HG03378 (cell line): ENCODE data around the gene SH3RF3.

Experiments
- ATAC-seq: cut with Tn5 transposase; IDR thresholded peaks from one replicate; pipeline ENCODE4 v1.9.1; 2021; ENCODE audit warnings: mild to moderate bottlenecking, moderate library complexity; ENCODE audit not compliant: unreplicated experiment

SH3RF3 gene

DNA sequence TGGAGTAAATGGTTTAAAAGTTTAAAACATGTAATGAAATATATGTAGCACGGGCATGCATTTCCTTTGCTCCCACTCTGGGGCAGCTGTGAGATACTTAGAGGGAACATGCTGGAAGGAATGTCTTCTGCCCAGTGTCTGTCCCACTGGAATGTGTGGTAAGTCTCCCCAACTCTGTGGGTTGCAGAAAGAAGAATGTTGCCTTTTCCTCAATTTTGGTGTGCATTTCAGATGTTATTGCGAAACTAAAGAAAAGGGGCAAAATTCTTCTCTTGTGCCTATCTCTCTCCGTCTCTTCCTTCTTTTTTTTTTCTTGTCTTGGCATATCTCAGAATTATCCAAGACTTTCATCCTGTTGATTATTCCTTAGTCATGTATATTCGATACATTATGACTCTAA, 201.1 kb downstream of the SH3RF3 start:
- no peak for ATAC-seq

DNA sequence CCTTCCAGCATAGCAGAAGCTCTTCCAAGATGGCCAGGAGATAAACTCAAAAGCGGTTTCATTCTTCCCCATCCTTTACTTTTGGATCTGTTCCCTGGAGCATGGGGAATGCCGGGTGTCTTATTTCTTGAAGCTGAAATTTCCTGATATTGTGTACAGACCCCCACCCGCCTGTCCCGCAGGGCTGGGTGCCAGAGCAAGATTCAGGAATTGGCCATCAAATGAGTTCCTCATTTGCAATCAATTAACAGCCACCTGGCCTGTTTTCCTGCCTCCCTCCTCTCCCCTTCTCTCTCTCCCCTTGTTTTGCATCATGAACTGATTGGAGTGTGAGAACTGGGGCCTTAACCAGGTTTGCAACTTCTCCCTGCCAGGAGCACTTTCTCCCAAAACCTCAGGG, 202.1 kb downstream of the SH3RF3 start:
- no peak for ATAC-seq

DNA sequence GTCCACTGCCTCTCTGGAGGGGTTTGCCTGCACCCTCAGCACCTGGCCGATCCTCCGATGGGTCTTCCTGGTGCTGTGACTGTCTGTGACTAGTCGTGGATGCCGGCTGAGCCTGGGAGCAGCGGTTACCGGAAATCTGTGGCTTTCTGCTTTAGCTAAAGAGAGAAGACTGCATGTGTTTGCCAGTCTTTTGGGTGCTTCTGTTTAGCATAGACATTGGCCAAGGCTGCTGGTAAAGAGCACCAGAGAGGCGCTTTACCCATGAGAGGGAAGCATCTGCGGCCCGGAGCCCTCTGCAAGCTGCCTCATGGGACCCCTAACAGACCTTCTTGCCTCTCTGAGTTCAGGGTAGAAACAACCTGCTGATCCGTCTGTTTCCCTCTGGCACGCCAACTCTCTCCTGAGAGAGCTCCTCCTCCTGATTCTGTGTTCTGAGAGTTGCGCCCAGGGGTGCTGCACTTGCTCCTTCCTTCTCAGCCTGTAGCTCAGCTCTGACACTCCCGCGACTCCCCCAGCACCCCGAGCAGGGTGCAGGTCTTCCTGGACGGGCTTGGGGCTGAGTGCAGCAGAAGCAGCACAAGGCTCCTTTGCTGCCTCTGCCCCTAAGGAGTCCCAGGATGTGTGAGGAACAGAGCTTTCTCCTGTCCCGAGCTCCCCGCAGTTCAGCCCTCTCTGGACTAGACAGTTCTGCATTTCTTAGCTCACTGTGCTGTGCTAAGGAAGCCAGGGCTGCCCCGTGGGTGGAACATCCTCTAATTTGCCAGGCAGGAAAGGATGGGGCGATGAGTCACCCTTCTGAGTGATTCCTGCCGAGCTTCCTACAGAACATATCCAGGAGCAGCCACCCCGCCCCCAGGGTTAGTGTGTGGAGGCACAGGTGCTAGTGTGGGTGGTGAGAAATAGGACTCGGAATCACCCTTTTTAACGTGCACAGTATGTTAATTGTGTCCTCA, 203.2 kb downstream of the SH3RF3 start:
- ATAC-seq: peak; percentile 44

DNA sequence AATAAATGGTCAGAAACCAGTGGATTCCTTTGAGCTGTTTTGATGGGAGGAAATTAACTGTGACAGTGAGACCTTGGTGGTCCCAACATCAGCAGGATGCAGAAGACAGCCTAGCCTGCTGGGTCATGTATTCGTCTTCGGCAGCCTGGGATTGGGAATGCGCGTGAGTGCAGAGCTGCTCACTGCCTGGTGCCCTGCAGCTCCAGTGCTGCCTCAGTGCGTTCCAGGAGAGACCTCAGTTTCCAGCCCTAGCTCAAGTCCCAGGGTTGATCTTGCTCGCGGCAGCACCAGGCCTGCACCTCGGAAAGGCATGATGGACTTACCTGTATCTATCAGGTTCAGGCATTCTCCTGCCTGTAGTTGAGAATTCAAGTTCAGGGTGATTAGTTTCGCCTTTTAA, 203.9 kb downstream of the SH3RF3 start:
- no peak for ATAC-seq

DNA sequence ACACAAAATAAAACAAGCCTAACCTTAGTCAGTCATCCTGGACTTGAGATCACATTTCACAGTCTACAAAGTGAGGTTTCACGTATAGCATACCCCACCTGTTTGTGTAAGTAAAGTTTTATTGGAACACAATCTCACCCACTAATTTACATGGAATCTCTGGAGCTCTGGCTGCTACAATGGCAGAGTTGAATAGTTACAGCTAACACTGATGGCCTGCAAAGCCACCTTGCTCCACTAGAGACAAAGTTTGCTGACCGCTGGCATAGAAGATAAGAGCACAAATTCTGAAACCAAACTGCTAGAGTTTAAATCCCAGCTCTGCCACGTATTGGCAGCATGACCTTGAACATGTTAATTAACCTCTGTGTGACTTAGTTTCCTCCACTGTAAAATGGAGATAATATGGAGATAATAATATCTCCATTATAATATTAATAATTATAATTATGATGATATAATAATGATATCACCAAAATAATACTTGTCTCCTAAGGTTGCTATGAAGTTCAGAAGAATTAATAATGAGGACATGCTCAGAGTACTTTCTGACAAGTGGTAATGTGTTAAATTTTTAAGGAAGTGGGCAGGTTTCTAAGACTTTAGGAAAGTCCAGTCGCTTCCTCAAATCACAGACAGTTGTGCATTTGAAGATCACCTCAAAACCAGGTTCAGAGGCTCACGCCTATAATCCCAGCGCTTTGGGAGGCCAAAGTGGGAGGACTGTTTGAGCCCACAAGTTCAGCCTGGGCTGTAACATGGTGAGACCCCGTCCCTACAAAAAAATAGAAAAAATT, 204.6 kb downstream of the SH3RF3 start:
- no peak for ATAC-seq

DNA sequence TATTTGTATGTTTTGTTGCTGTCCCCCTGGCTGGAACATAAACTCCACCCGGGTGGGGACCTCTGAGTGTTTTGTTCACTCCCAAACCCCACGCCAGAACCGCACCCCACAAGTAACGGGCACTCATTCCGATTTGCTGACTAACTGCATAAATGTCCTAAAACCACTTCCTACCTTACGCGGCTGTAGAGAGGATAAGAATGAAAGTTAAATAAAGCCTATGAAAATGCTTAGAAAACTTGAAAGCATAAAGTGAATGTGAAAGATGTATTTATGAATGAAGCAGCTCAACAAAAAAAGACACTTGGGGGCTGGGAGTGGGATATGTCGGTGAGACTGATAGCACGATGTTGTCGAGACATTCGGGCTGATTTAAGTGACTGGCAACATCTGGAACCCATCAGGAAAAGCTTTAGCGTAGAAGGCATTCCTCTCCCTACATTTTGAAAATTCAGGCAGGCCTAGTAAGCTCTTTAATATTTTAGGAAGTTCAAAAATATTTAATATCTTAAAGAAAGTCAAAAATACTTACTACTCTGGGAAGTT, 206.7 kb downstream of the SH3RF3 start:
- ATAC-seq: no peak

DNA sequence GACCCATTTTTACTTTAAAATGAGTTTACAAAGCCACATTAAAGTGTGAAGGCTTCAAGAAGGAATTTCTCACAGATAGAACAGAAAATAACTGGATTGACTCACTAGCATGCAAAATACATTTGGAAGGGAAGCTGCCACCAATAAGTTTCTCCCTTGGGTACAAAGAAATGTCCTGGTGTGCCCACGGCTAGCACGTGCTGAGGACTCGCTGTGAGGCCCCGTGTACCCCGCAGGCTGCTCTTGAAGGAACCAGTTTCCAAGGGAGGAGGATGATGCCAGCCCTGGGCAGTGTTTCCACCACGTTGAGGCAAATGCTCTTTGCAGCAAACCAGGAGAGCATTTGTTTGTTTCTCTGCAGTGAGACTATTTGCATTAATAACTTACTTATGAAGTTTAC, 207.3 kb downstream of the SH3RF3 start:
- ATAC-seq: no peak

DNA sequence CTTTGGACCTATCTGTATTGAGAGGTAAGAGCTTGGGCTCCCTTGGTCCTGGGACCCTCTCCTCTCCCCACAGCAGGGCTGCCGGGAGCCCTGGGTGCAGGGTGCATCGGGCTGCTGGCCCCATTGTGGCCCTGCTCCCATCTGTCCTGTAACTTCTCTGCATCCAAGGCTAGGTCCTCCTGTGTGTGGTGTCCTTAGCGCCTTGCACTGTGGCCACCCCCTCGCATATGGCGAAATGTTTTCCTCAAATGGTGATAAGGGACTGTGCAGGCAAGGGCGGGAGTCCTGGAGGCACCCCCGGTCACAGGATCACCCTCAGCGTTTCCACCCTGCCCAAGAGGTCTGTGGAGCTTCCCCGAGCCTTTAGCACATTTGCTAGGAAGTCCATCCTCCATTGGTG, 208.2 kb downstream of the SH3RF3 start:
- ATAC-seq: no peak

DNA sequence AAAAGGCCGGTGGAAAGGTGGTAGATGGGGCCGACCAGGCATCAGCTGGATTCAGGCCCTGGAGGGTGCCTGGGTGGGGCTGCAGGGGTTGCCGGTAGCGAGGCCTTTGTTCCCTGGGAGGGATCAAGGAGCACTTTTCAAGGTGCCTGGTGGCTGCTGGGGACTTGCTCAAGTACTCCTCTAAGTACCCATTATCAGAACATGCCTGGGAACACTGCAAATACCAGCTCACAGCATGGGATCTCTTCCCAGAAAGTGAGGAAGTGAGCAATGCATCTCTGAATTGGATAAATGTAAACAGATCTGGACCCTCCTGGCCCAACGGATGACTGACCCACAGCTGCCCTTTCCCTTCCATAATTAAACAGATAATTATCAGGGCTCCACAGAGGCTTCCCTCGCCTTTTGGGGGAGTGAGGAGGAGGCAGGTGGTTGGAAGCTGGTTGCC, 210.5 kb downstream of the SH3RF3 start:
- ATAC-seq: no peak

DNA sequence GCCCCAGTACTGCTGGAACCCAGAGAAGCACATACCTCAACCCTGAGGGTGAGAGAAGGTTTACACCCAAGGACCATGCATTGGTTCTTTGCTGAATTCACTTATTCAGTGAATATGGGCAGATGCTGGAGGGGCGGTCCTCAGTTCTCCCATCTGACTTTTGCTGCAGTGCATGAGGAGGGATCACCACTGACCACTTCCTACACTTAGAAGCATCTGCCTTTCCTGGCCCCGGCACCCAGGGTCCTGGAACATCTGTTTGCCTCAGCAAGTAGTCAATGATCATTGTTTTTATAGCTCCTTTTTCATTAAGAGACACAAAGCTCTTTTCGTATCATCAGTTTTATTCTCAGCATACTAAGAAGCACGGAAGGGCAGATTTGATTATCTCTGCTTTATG, 211.4 kb downstream of the SH3RF3 start:
- ATAC-seq: no peak

DNA sequence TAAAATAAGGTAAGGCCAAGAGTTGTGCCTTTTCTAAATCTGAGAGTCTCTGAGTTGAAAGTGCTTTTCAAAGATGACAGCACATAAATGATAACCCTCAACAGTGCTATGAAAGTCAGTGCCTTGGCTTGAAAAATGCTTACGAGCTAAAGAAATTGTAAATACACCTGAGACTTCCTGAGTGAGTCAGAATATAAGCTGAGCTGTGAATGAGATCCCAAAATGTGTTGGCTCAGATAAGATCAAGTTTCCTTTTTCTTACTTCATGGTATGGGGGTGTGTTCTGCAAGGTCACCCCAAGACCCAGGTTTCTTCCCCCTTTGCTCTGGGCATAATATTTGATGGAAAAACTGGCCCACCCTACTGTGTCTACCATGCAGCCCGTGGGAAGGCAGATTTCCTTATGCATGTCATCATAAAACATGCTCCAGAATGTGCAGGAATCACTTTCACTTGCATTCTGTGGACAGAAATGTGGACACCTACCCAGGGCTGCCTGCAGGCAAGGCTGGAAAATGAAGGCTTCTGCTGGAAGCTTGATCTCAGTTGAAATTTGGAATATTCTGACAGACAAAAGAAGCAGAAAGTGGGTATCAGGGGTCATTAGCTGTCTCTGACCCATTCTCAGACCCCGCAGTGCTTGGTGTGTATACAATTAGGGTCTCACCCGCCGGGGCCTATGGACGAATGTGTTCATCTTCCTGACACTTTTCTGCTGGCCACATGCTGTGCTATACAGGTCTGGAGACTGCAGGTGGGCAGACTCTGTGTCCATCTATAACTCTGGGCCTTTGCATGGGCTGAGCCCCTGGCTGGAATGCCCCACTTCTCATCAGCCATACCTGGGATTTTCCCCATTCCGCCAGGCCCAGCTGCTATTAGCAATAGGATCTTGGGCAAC, 212.6 kb downstream of the SH3RF3 start:
- ATAC-seq: no peak

DNA sequence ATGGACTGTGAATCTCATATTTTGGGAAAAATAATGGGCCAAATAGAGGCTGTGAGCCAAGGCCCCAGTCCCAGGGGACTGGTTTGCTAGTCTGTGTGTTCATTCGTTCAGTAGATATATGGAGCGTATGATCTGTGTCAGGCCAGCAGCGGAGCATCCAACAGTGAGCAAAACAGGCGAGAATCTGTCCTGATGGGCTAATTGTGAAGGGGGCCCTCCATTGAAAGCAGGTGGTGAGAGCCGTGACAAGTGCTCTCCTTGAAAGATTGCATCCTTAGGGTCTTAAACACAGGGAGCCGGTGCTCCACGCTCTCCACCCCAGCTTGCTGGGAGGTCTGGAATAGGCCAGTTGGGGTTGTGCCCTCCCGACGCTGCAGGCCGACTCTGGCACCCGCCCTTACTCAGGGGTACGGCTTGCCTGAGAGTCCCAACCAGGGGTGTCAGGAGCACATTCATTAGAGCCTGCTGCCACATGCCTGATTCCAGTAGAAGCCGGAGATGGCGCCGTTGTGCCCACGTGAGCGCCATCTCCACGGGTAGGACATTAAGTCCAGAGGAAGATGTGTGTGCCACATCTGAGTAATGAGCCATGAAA, 213.3 kb downstream of the SH3RF3 start:
- ATAC-seq: no peak

DNA sequence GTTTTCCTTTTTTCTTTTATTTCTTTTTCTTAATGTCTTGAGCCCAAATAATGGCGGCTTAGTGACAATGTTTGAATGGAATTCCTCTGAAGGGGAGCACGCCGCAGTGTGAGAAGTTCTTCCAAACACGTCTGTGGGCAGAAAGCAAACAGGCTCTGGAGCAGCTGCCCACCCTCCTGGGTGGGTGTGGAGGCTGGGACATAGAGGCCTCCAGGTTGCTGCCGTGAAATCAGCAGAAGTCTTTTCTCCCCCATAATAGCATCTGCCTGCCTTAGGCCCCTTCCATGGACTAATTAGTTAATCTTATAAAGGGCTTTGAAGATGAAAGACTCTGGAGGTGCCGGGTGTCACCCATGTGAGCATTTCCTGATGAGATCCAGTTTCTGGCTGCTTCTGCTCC, 213.9 kb downstream of the SH3RF3 start:
- no peak for ATAC-seq

DNA sequence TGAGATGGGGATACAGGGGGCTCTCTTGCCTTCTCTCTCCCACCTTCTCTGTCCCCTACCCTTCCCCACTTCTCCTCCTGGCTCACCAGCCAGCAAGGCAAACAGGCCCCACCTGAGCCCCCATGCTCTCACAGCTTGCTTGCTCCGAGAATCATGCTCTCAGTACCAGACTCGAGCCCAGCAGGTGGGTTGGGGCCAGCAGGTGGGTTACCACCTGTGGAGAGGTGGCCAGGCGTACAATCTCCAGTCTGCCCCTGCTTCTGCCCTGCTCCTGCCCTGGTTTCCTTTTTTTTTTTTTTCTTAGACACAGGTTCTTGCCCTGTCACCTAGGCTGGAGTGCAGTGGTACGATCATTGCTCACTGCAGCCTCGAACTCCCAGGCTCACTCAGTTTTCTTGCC, 214.5 kb downstream of the SH3RF3 start:
- ATAC-seq: no peak

DNA sequence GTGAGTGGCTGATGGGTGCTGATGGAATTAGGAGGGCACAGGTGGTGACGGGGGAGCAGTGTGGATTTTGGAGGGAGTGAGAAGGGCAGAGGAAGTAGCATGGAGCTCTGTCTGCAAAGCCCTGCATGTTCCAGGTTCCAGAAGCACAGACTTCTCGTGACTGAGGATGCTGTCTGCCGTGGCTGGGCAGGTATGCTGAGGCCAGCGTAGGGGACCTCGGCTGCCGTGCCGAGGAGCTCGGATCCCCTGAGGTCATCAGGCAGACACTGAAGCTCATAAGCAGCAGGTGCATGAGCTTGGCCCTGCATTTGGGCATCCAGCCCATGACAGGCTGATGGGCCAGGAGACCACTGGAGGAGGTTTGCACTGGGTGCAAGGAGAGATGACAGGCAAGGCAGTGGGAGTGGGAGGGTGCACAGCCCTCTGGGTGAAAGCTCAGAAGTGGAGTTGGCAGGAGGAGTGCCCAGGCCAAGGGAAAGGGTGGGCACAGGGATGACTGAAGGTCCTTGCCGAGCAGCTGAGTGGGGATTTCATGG, 215.3 kb downstream of the SH3RF3 start:
- ATAC-seq: no peak

DNA sequence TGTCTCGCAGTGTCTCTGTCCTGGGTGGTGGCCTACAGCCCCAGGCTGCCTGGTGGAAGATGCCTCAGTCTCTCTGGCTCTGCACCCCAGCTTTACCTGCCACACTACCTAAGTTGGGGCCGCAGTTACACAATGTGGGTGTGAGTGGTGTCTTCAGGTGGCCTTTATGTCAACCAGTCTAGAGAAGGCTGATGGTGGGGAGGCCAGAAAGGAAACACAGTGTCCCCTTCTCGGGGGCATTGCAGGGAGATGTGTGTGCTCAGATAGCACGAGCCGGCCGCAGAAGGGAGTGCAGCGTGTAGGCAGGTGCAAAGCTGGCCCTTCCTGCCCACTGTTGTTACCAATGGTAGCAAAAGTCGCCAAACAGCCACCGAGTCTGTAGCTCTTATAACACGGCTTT, 216.1 kb downstream of the SH3RF3 start:
- no peak for ATAC-seq

DNA sequence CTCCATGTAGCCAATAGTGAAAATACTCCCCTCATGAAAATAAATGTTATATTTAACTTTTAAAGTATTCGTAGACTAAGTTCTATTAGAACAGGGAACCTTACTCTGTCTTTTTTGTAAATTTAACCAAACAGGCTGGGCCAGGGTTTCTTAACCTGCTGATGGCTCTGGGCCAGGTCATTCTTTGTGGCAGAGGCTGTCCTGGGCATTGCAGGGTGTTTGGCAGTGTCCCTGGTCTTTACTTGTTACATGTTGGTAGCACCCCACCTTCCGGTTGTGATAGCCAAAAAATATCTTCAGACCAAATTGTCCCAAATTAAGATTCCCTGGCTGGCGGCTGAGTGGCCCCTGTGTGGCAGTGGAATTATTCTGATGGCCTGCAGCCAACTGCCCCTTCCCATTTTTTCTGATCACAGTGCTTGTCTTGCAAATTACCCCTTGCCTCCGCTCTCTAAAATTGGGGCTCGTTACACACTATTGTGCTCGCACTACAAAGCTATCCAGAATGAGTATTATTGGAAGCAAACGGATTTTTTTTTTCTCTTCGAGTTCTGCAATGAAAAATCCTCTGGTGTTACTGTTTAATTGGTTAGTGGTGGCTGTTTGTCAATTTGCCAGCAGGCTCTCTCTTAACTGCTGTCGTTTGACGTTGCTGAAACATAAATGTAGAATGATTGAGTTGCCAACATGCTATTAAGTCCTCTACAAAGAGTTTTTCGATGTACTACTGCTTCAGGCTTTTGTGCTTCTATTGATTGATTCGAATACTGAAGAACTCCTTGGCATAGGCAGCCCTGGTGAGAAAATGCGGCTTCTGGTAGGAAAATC, 216.9 kb downstream of the SH3RF3 start:
- ATAC-seq: no peak

DNA sequence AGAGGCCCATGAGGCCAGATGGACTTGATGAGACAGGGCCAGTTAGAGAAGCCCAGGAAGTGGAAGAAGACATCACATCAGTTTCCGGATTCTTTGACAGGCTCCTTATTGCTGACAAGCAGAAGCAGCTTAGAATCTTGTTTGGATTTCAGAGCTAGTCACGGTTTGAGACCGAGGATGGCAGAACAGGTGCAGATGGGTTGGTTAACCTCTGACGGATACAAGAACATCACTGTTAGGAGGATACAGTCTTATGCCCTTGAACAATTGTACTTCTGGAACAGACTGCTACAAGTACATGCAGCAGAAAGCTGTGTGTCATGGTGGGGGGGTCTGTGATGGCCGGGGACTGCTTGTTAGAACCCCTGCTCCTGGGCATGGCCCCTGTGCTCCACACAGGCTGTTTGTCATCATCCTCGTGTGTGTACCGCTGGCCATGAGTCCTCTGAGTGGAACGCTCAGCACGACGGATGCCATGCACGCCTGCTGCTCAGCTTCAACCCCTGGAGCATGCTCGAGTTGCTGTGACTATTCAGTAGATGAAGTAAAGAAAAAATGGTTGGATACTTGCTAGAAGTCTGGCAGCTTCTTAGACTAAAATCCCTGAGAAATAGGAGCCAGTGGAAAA, 217.7 kb downstream of the SH3RF3 start:
- ATAC-seq: no peak

DNA sequence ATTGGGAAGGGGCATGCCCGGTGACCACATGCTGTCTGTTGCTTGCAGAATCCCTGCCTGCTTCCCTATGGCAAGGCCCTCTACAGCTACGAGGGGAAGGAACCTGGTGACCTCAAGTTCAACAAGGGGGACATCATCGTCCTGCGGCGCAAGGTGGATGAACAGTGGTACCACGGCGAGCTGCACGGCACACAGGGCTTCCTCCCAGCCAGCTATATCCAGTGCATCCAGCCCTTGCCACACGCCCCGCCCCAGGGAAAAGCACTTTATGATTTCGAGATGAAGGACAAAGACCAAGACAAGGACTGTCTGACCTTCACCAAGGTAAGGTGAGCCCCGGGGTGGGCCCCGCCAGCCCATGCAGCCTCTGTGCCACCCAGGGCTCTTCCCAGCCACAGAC, 218.6 kb downstream of the SH3RF3 start:
- ATAC-seq: no peak
